GM06990 (cell line): ENCODE results near the gene MALT1.

Experiments used
- DNase-seq: peaks from one replicate; pipeline ENCODE4 v3.0.0-alpha.2; 2011; ENCODE audit not compliant: insufficient read length; ENCODE audit errors: extremely low read depth
- H3K27me3 ChIP-seq: replicated peaks from 2 replicates; pipeline ENCODE4 v1.6.0; 2011; ENCODE audit warnings: low read length; ENCODE audit not compliant: control insufficient read depth, insufficient read depth
- H3K36me3 ChIP-seq: 2 replicates; pipeline ENCODE4 v1.5.1; 2011; ENCODE audit warnings: low read length; ENCODE audit not compliant: control insufficient read depth, insufficient read depth
- H3K4me3 ChIP-seq: replicated peaks from 2 replicates; pipeline ENCODE4 v1.5.1; 2011; ENCODE audit warnings: low read depth, mild to moderate bottlenecking, control low read depth, low read length
- CTCF ChIP-seq: IDR thresholded peaks from 2 replicates; pipeline ENCODE4 v1.5.1; 2011; ENCODE audit warnings: low read length, control low read depth, mild to moderate bottlenecking, inconsistent platforms; ENCODE audit not compliant: insufficient read depth, poor library complexity, severe bottlenecking

Gene MALT1

GRCh38 chr18:58732471-58732870, 61.2 kb downstream of the MALT1 start:
- H3K36me3 ChIP-seq: peaks cover 8% of the 10 kb centered on the region
- H3K4me3 ChIP-seq: no peak overlapping the region
- H3K27me3 ChIP-seq: no peaks in the 10 kb centered on the region
- DNase-seq: no peak
- TF ChIP-seq CTCF: no peak

DNA sequence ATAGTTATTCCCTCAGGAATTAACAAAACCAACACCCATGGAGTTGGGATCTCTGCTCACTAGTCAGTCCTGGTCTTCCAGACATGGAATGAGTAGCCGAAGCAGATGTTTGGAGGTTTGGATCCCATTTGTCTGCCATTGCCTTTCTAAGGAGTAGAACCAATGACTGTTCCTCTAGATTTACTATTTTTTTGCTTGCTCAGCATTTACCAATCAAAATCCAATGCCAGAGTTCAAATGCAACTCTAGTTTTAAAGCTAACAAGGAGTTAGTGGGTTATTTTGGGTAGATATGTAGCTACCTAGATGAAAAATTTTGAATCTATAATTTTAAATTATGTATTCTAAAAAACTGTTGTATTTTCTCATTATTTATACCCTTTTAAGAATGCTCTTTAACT, 62.6 kb downstream of the MALT1 start:
- peaks cover 4% of the 10 kb centered on the region for H3K36me3 ChIP-seq
- no peak for TF ChIP-seq CTCF
- H3K4me3 ChIP-seq: no peak overlapping the region
- no peak for DNase-seq
- H3K27me3 ChIP-seq: no peaks in the 10 kb centered on the region

- Histone ChIP-seq H3K36me3 (peaks cover 7% of the 10 kb centered on the region), H3K4me3 (no peak overlapping the region), H3K27me3 (no peaks in the 10 kb centered on the region)
- no peak for DNase-seq
- no peak for TF ChIP-seq CTCF
Measured at GRCh38 chr18:58738322-58738721, 67.1 kb downstream of the MALT1 start.

DNA sequence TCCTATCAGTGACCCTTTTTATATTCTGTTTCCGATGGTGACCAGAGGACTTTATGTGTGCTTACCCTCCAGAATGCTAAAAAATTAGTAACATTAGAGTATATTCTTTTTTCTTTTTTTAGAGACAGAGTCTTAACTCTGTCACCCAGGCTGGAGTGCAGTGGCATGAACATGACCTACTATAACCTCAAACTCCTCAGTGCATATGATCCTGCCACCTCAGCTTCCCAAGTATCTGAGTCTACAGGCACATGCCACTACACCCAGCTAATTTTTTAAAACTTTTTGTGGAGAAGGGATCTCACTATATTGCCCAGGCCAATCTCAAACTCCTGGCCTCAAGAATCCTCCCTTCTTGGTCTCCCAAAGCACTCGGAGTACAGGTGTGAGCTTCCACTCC, 74.6 kb downstream of the MALT1 start:
- DNase-seq: no peak

DNA sequence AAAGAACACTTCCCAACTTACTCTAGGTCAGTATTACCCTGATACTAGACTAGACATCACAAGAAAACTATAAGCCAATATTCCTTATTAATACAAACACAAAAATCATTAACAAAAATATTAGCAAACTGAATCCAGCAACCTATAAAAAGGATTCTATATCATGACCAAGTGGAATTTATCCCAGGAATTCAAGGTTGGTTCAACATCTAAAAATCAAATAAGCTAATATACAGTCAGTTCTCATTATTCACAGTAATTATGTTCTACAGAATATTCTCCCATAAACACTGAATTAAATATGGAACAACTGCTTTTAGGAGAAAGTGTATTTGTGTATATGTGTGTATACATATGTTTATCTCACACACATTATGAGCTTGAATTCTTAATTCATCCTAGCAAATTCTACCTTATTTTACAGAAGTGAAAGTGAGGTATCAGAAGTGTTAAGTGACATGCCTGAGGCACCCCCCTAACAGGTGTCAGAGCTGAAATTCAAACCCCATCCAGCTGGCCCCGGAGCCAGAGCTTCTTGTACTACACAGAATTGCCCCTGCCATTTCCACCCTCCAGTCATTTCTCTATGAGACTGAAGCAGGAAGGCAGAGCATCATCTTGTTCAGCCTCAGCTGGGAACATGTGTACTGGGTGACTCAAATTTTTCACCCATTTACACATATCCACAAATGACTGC, 77.8 kb downstream of the MALT1 start:
- Histone ChIP-seq H3K27me3 (no peaks in the 10 kb centered on the region), H3K36me3 (peaks cover 12% of the 10 kb centered on the region), H3K4me3 (no peak overlapping the region)
- TF ChIP-seq CTCF: no peak
- DNase-seq: no peak

More for the DNA sequence above, 74.6 kb downstream of the MALT1 start:
- Histone ChIP-seq H3K4me3 (no peak overlapping the region), H3K36me3 (peaks cover 16% of the 10 kb centered on the region), H3K27me3 (no peaks in the 10 kb centered on the region)
- TF ChIP-seq CTCF: no peak

GRCh38 chr18:58753976-58754375, 82.7 kb downstream of the MALT1 start:
- peaks cover 4% of the 10 kb centered on the region; the same call in 1 of the 2 replicates for H3K36me3 ChIP-seq
- no peak overlapping the region for H3K4me3 ChIP-seq
- TF ChIP-seq CTCF: no peak
- no peaks in the 10 kb centered on the region for H3K27me3 ChIP-seq
- no peak for DNase-seq
